Muscle of back (tissue), 11 donors: ENCODE measurements around the gene GREB1. TPM values are rescaled to one million over a fixed set of nuclear protein-coding genes. Genes with fewer than 3 reads are reported as not detected.
A peak's percentile ranks its signal among the peaks of the same experiment; 100 is the strongest.

ENCODE experiments used
- DNase-seq, 3 donors: peaks; one replicate each; pipeline versions ENCODE4 v3.0.0 to v3.0.0-alpha.2; 2013
- polyA plus RNA-seq, 10 donors: library from polyadenylated mRNA; unstranded; fragments of 120-200 nt; gene quantifications; one replicate each; pipeline ENCODE4 v1.2.1, GENCODE V29; 2013; ENCODE audit not compliant: insufficient read length in 10 of 10

Gene GREB1
- polyA plus RNA-seq, 10 donors: 7.9 to 22.3 (median 10.9) TPM

DNA sequence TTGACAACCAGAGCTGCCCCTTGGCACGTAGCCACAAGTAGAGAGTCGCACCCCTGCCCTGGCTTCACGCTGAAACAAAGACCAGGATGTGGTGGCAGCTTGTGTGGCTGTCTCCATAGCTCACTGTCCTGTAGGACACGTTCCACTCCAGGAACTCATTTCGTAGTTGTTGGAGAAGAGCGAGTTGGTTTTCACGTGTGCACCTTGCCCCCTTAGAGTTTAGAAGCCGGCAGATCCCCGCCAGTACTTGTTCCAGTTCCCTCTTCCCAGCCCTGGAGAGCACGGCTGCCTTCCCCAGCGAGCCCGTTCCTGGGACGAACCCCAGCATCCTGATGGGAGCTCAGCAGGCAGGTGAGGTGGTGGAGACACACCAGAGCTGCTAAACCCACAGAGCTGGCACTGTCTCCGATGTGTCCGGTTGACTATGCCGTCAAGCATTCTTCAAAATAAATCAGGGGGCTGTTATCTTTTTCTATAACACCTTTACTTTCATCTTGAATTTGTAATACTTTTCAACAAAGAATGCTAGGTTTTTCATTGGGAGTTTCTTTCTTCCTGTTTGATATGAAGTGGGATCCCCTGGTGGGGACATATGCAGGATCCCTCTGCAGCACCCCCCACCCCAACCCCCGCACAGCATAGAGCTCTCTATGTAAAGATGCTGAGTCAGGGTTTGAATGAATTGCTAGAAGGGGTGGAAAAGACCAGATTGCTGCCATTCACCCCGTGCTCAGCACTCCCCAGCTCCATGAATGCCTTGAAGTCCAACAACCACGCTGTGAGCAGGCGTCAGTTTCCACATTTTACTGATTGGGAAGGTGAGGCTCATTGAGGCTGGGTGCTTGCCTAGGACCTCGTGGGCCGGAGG lies 44.5 kb downstream of the GREB1 start:
- DNase-seq: no peak

DNA sequence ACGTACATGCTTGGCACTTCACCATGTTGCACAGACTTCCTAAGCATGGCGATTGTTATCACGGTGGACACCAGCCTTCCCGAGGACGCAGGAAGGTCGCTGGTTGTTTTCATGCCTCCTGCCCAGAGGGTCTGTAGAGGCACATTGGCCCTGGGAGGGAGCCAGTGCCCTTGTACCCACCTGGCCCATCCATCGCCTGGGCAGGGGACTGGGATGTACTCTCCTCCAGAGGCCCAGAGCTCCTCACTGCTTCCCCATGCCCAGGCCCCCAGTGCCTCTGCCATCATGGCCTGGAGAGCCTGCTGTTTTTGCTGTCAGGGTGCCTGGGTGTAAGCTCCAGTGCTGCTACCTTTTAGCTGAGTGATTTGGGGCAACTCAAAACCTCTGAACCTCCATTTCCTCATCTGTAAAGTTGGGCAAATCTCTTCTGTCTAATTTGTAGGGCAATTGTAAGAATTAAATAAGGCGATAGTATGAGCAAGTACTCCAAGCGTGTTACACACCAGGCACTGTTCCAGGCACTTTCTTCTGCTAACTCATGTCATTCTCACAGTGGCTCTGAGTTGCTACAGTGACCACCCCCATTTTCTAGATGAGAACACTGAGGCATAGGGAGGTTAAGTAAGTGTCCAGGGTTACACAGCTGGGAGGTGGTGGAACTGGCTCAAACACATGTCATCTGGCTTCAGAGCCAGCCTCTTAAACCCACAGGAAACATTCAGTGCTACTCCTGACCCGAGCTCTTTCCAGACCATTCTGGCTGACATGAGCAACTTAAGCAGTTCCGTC lies 45.3 kb downstream of the GREB1 start:
- DNase-seq: peak in 1 of 3 donors; percentile 22

DNA sequence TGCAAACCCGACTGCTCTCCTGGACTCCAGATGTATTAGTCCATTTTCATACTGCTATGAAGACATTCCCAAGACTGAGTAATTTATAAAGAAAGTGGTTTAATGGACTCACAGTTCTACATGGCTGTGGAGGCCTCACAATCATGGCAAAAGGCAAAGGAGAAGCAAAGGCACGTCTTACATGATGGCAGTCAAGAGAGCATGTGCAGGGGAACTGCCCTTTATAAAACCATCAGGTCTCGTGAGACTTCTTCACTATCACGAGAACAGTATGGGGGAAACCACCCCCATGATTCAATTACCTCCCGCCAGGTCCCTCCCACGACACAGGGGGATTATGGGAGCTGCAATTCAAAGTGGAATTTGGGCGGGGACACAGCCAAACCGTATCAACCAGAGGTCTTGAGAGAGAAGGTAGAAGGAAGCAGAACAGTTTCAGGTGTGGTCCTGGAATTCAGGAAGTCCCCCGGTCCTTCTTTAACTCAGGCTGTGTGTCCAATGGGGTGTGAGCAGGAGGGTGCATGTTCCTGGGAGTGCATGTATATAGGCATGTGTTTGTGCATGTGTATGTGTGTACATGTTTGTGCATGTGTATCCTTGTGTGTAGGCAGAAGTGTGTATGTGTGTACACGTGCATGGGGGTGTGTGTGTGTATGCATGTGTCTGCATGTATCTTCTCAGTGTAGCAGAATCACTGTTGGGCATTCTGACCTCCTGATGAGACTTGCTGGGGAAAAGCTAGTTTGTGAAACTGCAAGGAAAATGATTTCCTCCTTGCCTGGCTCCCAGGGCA lies 46.2 kb downstream of the GREB1 start:
- DNase-seq: no peak

DNA sequence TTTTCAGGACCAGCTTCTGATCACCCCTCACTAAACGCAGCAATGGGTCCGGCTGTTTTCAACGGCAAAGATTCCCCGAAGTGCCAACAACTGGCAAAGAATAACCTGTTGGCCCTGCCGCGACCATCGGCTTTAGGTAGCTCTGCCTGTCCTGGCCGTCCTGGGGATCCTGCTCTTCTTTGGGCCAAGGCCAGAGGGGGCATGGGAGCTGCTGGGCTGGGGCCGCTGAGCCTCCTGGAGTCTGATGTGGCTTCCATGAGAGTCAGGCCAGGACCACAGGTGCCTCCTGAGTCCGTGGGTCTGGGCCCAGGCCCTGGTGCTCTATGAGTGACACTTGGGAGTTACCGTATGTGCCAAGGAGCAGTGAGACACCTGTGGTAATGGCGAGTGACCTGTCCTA lies 46.9 kb downstream of the GREB1 start:
- DNase-seq: no peak

DNA sequence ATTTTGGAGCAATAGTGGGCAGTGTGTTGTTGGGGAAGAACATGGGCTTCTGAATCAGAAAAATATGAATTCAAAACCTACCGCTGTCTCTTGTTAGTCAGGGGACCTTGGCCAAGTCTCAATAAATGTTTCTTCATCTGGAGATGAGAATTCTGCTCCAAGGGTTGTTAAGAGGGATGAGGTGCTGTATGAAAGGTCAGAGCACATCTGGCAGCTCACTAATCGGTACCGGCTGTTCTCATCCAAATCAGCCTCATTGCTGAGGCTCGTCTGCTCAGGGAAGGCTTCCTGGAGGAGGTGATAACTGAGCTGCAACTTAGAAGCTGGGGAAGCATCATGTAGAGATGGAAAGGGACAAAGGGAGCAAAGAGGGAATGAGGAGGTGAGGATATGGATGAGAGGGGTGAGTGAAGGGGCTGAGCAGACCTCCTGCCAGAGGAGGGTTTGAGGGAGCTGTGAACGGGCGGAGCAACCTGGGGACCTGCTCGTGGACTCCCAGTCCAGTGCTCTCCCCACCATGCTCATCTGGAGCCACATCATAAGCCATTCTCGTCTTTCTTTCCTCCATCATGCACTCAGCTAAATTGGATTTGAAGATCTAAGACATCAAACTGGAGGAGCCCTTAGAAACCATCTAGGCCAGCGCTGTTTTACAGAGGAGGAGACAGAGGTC lies 47.4 kb downstream of the GREB1 start:
- DNase-seq: peak in 1 of 3 donors; percentile 45

DNA sequence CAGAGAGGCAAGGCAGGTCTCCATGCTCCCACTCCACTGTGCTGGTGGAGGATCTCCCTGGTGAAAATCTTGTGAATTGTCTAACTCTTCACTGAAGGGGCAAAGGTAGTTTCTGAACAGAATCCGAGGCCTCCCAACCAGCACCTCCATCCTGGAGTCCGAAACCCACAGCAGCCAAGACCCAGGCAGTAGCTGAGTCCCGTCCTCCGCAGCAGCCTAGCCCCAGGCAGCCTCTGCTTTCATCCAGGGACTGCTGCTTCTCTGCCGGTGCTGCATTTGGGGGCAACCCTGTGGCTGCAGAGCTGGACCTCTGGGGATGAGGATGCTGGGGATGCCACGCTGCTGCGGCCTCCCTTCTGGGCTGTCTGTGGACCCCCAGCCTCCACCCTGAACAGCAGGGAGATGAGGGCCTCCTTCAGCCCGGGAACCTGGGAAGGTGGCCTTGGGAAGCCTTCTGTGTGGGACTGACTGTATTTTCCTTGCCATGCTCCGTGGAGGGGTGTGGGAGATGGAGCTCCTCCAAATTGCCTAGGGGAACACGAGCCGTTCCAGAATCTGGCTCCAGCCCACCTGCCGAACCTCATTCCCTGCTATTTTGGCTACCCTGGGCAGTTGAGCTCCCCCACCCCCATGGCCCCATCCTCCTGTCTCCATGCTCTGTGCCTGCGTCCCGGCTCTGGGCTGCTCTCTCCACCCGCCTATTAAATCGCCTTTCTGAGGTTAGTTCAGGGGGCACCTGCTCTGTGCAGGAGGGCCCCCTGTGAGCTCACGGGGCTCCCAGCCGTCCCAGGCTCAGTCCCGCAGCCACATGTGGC lies 48.2 kb downstream of the GREB1 start:
- peak in 1 of 3 donors; percentile 33 for DNase-seq

DNA sequence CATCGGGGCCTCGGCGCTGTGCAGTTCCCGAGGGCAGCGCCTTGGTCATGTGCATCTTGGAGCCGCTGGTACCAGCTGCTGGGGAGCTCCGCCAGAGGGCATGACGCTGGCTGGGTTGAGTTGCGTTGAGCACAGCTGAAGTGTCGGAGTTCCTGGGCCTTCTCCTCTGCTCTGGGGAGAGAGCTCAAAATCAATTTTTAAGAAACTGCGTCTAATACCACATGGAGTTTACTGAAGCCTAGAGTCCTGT lies 48.7 kb downstream of the GREB1 start:
- no peak for DNase-seq

DNA sequence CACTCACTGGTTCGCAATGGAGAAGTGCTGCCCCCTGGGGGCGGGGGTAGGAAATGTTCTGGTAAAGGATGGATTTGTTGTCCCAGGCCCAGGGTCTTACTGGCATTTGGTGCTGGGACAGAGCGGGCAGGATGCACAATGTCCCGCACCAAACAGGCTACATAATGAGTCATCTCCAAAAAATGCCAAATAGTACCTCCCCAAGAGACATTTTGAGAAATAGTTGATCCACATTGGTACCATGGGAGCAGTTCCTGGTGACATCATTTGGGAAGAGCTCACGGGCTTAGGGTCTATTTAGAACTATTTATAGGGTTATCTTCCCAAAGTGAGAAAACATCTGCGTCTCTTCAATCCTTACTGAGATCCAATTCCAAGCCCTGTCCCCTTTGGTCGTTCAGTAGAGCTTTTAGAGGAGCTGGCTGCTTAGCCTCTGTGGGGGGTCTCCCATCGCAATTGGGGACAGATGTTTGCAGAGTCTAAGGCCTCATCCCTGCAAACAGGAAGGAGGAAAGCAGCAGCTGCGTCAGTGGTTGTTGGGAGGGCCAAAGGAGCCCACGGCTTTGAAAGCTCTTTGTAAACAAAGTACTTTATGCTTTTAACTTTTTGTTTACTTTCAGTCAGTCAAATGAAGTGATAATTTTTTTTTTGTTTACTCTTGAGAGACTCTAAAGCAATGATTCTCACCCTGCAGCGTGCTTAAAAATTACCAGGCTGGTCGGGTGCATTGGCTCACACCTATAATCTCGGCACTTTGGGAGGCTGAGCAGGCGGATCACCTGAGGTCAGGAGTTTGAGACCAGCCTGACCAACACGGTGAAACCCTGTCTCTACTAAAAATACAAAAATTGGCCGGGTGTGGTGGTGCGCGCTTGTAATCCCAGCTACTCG lies 49.3 kb downstream of the GREB1 start:
- DNase-seq: peak; percentile 51 to 90 (median 72)

DNA sequence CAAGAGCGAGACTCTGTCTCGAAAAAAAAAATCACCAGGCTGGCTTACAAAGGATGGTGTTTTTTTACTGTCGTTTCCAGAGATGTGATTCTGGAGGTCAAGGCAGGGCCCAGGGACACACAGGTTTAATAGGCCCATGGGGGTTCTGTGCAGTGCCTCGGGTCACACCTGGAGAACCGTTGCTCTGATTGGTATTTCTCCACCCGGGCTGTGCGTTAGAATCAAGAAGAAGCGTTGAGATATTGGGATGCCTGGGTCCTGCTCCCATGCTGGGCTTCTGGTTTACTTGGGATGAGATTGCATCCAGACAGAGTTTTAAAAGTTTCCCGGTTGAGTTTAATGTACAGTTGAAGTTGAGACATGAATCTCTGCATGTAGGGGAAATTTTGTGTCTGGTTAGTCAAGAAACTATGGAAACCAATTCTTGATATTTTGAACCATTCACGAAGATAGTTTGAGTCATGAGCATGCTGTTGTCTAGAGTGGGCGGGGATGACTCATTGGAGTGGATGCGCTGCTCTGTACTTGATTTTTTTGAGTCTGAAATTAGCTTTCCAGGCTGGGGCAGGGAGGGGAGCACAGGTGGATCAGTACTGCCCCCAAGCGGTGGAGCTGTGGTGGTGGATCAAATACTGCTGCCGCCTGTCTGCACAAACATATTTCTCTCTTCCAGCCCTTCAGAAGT lies 50.1 kb downstream of the GREB1 start:
- peak; percentile 85 to 92 (median 88) for DNase-seq

DNA sequence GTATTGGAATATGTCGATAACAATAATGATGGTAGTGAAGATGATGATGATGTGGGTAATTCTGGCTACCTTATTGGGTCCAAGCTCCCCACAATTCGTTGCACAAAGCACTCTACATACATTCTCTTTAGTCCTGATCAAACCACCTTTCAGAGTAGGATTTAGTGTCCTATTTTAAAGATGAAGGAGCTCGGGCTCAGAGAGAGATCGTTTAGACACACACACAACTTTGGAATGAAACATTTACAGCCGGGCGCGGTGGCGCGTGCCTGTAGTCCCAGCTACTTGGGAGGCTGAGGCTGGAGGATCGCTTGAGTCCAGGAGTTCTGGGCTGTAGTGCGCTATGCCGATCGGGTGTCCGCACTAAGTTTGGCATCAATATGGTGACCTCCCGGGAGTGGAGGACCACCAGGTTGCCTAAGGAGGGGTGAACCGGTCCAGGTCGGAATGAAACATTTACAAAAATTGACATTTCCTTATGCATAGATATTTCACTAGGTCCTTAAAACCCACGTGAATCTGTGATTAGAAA lies 50.7 kb downstream of the GREB1 start:
- no peak for DNase-seq

DNA sequence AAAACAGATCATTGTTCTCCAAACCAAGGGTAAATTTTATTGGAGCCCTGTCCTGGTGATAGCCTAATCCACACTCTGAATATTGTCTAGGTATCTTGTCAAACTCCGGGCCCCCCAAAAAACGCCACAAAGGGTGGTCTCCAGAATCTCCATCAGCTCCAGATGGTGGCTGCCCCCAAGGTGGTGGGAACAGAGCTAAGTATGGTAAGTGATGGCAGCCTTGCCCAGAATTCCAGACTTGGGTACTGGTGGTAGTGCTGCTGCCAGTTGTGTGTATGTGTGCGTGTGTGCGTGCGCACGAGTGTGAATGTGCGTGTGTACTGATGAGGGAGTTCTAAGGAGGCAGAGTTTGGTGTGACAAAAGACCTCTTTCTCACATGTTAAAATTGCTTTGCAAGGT lies 51.2 kb downstream of the GREB1 start:
- DNase-seq: no peak

DNA sequence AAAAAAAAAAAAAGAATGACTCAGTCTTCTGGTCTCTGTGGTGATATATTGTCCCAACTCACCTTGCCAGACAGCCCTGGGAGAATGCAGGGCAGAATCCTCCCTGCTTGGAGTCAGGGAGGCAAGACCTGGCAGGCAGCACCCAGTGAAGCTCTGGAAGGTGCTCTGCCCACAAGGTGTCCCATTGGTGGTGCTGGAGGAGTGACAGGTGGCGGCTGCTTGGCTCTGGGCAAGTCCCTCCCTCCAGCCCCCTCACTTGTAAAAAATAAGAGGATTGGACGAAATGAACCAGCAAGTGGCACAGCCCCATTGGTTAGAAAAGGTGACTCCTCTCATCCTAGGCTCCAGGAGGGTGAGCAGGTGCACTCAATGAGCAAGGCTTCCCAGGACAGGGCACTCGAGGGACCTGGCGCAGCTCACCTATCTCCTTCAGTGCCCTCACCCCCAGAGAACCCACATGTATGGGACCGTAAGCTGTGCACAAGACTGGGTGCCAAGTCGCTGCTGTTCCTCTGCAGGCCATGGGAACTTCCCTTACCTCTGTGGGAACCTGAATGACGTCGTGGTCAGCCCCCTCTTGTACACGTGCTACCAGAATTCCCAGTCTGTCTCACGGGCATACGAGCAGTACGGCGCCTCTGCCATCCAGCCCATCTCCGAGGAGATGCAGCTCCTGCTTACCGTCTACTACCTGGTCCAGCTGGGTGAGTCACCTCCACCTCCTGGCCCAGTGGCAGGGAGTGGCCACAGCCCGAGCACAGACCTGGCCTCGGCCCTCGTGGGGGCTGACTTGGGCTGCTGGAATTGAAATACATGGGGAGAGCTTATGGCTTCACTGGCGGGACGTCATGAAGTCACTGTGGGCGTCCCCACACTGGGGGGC lies 54.6 kb downstream of the GREB1 start:
- no peak for DNase-seq

DNA sequence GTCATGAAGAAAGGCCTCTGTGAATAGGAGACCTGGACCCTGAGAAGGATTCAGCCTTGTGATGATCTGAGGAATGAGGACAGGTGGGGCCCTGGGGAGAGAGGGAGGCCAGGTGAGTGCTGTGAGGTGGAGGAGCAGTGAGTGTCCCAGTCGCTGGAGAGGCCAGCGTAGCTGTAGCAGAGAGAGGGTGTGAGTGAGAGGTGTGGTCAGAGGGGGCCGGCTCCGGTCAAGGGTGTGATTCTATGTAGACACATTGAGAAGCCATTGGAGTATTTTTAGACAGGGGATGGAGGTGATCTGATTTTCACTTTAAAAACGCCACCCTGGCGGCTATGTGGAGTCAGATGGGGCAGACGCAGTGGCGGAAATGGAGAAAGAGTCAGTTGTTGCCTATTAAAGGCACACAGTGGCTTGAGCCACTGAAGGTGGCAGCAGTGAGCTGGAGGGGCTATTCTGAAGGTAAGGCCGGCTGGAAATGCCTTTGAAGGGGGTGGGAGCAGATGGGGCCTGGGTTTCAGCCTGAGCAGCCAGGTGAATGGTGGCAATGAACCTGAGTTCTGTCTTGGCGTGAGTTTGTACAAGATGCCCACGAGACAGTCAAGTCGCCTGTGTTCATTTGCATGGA lies 55.6 kb downstream of the GREB1 start:
- DNase-seq: no peak

DNA sequence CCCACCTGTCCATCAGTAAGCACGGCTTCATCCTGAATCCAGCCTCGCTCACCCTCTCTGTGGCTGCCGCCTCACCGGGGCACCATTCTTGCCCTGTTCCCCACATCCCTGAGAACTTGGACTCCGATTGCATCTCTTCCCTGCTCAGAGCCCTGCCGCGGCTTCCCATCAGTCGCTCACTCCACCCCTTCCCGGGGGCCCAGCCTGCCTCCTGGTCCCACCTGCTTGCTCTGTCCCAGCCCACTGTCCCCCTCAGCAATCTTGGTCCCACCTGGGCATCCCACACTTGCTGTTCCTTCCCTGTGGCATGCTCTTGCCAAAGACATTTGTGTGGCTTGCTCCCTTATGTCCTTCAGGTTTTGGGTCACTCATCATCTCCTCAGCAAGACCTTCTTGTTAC lies 56.3 kb downstream of the GREB1 start:
- no peak for DNase-seq

DNA sequence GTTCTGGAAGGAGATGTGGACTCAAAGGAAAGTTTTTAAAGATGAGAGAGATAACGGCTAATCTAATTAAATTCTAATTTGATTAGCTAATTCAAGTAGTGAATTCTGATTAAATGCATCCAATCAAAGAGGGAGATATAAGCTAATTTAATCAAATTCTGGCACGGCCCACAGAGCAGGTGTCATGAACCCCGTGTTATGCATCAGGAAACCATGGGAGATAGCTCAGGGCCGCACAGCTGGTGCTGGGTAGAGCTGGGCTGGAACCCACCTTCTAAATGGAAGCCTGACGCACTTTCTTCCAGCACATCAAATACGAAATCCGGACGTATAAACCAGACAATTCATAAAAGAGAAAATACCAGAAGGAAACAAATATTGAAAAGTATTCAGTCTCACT lies 57.2 kb downstream of the GREB1 start:
- no peak for DNase-seq

DNA sequence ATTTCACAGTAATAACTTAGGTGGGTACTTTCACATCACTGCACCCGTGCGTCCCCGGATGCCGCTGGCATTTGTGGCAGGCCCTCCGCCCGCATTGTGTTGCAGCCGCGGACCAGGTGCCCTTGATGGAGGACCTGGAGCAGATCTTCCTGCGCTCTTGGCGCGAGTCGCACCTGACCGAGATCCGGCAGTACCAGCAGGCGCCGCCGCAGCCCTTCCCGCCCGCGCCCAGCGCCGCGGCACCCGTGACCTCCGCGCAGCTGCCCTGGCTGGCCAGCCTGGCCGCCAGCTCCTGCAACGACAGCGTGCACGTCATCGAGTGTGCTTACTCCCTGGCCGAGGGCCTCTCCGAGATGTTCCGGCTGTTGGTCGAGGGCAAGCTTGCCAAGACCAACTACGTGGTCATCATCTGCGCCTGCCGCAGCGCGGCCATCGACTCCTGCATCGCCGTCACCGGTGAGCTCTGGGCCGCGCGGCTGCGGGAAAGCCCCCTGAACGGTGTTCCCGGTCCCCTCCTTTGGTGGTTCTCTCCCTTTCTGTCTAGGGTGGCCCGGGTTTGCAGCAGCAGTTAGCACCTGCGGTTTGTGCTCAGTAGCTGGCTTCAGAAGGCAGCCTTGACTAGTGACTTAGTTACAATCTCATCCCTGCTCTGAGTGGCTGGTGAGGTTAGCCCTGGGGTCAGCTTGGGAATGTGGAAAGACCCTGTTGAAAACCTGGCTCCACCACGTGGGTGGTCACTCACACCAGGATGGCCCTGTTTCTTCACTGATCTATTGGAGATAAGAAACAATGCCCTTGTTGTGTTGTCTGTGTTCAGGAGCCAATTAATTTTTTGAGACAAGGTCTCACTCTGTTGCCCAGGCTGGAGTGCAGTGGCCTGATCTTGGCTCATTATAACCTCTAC lies 59.1 kb downstream of the GREB1 start:
- DNase-seq: no peak
